GM18507 (cell line): ENCODE measurements around the gene ATP5F1C.
"Not testable (repeated sequence)": the region's sequence is repeated elsewhere in the genome, so short reads cannot be mapped to it uniquely, and the experiment has no call there.

Experiments
- DNase-seq: peaks from one replicate; pipeline ENCODE4 v3.0.0; 2011; ENCODE audit warnings: low read depth; ENCODE audit not compliant: insufficient read length; ENCODE audit errors: extremely low spot score
- FAIRE-seq: peaks from 2 replicates; lab custom pipeline; 2011; peaks lifted over from hg19 to GRCh38; lab: Jason Lieb, UNC

Gene ATP5F1C

GRCh38 chr10:7787857-7788638 is at the start of gene ATP5F1C, which contains the start of gene KIN:
Gene ATP5F1C, plus strand, starts transcription at chr10:7788177. Its CDS starts 31 bp downstream, at chr10:7788208.
Gene KIN, minus strand, starts transcription at chr10:7787993. Its CDS starts 60 bp downstream, at chr10:7787933.
- FAIRE-seq = peak; percentile 97
- DNase-seq = peak; percentile 98

DNA sequence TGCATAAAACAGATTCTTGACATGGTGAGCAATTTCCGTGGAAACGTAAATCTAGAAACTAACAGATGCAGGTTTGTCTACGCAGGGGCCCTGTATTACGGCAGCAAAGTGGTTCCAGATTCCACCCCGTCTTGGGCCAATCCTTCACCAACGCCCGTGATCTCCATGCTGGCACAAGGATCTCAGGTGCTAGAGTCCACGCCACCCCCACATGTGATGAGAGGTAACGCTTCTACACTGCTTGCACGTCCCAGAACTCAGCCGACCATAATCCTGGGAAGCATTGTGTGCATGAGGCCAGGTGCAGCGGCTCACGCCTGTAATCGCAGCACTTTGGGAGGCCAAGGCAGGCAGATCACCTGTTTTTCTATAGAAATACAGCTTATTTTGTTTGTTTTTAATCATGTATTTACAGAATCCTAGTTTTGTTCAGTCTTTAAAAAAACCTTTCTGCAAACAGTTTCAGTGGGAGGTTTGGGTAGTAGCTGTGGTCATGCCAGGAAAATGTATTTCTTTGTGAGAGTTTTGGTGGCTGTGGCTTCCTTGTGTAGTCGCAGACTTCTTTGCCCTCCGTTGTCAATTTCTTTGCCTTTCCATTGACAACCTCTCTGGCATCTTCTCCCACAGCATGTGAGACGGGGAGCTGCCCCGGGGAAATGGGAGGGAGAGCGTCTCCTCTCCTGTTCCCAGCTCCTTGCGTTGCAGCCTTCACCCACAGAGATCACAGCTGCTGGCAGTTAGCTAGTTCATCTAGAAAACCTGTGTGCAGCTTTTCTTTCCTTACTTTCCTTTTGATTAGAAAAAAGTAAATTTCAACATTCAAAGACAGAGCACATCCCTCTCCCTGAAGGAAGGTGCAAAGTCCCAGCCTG is 49.2 kb upstream of the ATP5F1C start:
- FAIRE-seq (no peak), DNase-seq (no peak)

DNA sequence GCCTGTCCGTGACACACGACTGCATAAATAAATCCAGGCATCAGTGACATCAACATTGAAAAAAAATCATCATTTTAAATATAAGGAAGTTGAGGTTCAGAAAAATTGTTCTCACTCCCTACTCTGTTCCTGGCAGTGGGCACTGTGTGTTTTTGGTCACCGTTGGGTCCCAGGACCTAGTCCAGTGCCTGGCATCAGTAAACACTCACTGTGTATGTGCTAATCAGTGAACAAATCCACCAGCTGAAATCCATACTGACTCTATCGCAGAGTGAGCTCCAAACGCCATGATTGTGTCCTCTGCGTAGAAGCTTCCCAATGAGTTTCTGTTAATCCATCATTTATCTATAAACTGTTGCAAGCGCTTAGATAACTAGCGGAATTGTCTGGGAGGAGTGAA is 43.7 kb upstream of the ATP5F1C start:
- DNase-seq = no peak

GRCh38 chr10:7748637-7749036 is 39.3 kb upstream of the ATP5F1C start:
- not testable (repeated sequence) for FAIRE-seq, DNase-seq

More for the DNA sequence above, 43.7 kb upstream of the ATP5F1C start:
- no peak for FAIRE-seq

DNA sequence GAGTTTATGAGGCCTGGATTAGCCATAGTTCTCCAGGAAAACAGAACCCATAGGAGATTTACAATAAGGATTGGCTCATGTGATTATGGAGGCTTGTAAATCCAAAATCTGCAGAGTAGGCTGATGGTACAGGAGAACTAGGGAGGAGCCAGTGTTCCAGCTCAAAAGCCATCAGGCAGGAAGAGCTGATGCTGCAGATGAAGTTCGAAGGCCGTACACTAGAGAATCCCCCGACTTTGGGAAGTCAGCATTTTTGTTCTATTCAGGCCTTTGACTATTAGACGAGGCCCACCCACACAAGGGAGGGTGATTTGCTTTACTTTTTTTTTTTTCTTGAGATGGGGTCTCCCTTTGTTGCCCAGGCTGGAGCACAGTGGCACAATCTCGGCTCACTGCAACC is 37.8 kb upstream of the ATP5F1C start:
- FAIRE-seq (no peak), DNase-seq (no peak)

DNA sequence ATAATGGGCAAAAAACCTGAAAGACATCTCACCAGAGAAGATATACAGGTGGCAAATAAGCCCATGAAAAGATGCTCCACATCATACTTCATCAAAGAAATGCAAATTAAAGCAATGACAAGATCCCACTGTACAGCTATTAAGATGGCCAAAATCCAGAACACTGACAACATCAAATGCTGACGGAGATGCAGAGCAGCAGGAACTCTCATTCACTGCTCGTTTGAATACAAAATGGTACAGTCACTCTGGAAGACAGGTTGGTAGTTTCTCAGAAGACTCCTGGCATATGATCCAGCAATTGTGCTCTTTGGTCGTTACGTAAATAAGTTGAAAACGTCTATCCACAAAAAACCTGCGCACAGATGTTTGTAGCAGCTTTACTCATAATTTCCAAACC is 35.7 kb upstream of the ATP5F1C start:
- FAIRE-seq (no peak), DNase-seq (no peak)

DNA sequence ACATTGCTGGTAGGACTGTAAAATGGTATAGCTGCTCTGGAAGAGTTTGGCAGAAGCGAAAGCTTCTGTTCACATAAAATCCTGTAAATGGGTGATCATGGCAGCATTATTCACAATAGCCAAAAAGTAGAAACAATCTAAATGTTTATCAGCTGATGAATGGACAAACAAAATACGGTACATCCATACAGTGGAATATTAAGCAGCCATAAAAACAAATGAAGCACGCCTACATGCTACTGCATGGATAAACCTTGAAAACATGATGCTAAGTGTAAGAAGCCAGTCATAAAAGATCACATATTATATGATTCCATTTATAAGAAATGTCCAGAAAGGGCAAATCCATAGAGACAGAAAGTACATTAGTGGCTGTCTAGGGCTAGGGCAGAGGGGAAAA is 32.9 kb upstream of the ATP5F1C start:
- FAIRE-seq (no peak), DNase-seq (no peak)

DNA sequence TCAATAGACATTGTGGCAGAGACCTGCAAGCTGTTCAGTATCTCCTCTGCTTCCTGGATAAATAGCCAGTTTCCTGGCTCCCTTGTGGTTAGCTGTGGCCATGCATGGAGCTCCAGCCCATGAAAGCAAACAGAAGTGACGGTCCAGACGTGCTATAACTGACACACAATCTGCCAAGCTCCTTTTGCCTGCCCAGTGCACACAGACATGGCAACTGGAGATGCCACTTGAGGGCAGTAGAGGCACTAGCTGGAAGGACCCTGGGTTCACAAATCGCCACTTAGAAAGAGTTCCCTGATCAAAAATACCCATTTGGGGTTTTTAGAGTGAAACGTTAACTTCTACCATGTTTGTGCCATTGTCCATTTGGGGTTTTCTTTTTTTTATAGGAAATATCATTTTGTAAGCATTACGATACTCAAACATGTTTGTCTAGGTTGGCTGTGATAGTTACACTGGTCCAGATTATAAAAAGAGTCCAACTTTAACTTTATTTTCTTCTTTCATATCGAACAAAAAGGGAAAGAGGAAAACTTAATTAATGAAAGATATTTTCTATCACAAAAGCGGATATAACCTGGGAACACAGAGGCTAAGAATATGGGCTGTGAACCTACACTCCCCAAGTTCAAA is 31.5 kb upstream of the ATP5F1C start:
- DNase-seq (no peak), FAIRE-seq (peak; percentile 24)

- FAIRE-seq (no peak), DNase-seq (no peak)
Observed at GRCh38 chr10:7763929-7764328, 24.0 kb upstream of the ATP5F1C start.

- FAIRE-seq (no peak), DNase-seq (no peak)
Observed at GRCh38 chr10:7766241-7766640, 21.7 kb upstream of the ATP5F1C start.

- DNase-seq (no peak), FAIRE-seq (no peak)
Observed at GRCh38 chr10:7767209-7767608, 20.8 kb upstream of the ATP5F1C start.

DNA sequence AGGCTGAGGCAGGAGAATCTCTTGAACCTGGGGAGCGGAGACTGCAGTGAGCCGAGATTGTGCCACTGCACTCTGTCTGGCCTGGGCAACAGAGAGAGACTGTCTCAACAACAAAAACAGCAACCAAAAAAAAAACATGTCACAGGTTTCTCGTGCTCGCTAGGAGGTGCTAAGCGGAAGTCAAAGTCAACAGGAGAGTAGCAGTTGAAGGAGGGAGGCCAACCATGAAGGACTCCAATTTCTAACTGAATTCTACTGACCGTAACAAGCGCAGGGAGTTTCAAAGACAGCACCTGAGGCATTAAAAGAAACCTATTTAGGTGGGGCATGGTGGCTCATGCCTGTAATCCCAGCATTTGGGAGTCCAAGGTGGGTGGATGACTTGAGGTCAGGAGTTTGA is 19.6 kb upstream of the ATP5F1C start:
- FAIRE-seq (no peak), DNase-seq (no peak)

DNA sequence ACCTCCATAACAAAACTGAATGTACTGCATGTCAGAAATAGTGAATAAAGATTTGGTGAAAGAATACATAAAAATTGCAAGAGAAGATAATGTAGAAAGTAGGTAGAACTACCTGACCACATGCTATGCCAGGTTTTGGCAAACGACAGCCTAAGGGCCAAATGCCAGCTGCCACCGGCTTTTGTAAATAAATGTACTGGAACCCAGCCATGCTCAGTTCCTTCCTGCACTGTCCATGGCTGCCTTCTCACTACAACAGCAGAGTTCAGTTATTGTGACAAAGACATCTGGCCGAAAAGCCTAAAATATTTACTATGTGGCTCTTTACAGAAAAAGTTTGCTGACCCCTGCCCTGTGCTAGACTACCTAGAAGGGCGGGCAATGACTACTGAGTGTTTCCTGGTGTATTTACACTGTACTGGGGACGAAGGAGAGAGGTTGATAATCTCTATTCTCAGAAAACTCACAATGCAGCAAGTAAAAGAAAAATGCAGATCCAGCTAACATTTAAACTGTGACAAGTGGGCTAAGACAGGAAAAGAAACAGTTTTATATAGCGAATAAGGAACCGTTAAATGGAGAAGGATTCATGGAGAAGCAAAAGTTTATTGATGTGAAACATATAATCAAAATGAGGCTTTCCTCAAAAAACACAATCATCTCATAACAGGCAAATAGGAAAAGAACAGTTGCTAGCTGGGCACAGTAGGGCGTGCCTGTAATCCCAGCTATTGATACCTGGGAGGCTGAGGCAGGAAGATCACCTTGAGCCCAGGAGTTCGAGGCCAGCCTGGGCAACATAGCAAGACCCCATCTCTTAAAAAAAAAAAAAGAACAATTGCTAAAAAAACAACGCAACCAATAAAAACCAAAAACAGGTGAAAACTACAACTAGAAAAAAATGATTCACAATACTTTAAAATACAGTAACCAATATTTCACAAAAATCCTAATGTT is 13.9 kb upstream of the ATP5F1C start:
- DNase-seq (no peak), FAIRE-seq (no peak)

GRCh38 chr10:7776777-7777176 is 11.2 kb upstream of the ATP5F1C start:
- DNase-seq (no peak), FAIRE-seq (no peak)

- FAIRE-seq, DNase-seq: not testable (repeated sequence)
Observed at GRCh38 chr10:7782194-7782593, 5.8 kb upstream of the ATP5F1C start.

DNA sequence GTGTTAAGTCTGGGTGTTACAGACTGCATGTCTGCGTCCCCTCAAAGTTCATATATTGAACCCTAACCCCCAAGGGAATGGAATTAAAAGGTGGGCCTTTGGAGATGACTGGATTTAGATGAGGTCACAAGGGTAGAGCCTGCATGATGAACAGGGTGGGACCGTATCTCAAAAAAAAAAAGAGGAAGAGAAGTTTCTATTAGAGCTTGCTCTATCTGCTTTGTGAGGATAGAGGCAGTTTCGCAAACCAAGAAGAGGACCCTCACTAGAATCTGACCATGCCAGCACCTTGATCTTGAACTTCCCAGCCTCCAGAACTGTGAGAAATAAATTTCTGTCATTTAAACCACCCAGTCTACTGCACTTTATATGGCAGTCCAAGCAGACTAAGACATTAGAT is 1.5 kb upstream of the ATP5F1C start:
- DNase-seq (no peak), FAIRE-seq (no peak)

- FAIRE-seq = no peak
Observed at GRCh38 chr10:7787150-7787856, 674 bp upstream of the ATP5F1C start.

GRCh38 chr10:7788639-7789286 is 786 bp downstream of the ATP5F1C start:
- DNase-seq (no peak), FAIRE-seq (no peak)

More at GRCh38 chr10:7787150-7787856, 674 bp upstream of the ATP5F1C start:
- DNase-seq = no peak
